ENCODE results near the gene CEACAM19. TPM values are rescaled to one million over a fixed set of nuclear protein-coding genes. Genes with fewer than 3 reads are reported as not detected.
"Not testable (repeated sequence)": the region's sequence is repeated elsewhere in the genome, so short reads cannot be mapped to it uniquely, and the experiment has no call there.

Gene CEACAM19
- total RNA-seq, 1 donor from 2014 or later: 25.8 TPM

GRCh38 chr19:44706506-44707236 is 35.4 kb downstream of the CEACAM19 start:
- no peaks in the 10 kb centered on the region for H3K4me1 Mint-ChIP-seq (ENCODE audit: low read depth)
- no peaks in the 10 kb centered on the region for H3K27me3 Mint-ChIP-seq
- no peaks in the 10 kb centered on the region for H3K36me3 Mint-ChIP-seq (ENCODE audit: insufficient read depth)
- no peak overlapping the region for H3K4me3 Mint-ChIP-seq (ENCODE audit: low read depth)
- no peaks in the 10 kb centered on the region for H3K9me3 Mint-ChIP-seq (ENCODE audit: low read depth)
- no peak overlapping the region for H3K27ac Mint-ChIP-seq
- no peak for TF ChIP-seq CTCF (IDR thresholded peaks at IDR 0.05; ENCODE audit: unreplicated experiment)
- DNase-seq (ENCODE audit: low spot score, unreplicated experiment): no peak

DNA sequence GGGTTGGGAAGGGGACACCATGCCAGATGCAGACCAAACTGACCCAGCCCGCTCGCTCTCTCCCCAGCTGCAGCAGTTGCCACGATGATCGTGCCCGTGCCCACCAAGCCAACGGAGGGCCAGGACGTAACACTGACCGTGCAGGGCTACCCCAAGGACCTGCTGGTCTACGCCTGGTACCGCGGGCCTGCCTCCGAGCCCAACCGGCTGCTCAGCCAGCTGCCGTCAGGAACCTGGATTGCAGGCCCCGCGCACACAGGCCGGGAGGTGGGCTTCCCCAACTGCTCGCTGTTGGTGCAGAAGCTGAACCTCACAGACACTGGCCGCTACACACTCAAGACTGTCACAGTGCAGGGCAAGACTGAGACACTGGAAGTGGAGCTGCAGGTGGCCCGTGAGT is 36.5 kb downstream of the CEACAM19 start:
- no peak for TF ChIP-seq CTCF (IDR thresholded peaks at IDR 0.05; ENCODE audit: unreplicated experiment)
- no peak for DNase-seq (ENCODE audit: low spot score, unreplicated experiment)
- no peak overlapping the region for H3K4me3 Mint-ChIP-seq (ENCODE audit: low read depth)
- no peaks in the 10 kb centered on the region for H3K4me1 Mint-ChIP-seq (ENCODE audit: low read depth)
- H3K27ac Mint-ChIP-seq: no peak overlapping the region
- H3K36me3 Mint-ChIP-seq (ENCODE audit: insufficient read depth): no peaks in the 10 kb centered on the region
- no peaks in the 10 kb centered on the region for H3K27me3 Mint-ChIP-seq
- no peaks in the 10 kb centered on the region for H3K9me3 Mint-ChIP-seq (ENCODE audit: low read depth)

- Mint-ChIP-seq H3K36me3 (ENCODE audit: insufficient read depth) (no peaks in the 10 kb centered on the region), H3K27ac (no peak overlapping the region), H3K27me3 (no peaks in the 10 kb centered on the region), H3K4me1 (ENCODE audit: low read depth) (no peaks in the 10 kb centered on the region), H3K9me3 (ENCODE audit: low read depth) (no peaks in the 10 kb centered on the region), H3K4me3 (ENCODE audit: low read depth) (no peak overlapping the region)
- no peak for TF ChIP-seq CTCF (IDR thresholded peaks at IDR 0.05; ENCODE audit: unreplicated experiment)
- DNase-seq (ENCODE audit: low spot score, unreplicated experiment): no peak
Observed at GRCh38 chr19:44708940-44709339, 37.7 kb downstream of the CEACAM19 start.

DNA sequence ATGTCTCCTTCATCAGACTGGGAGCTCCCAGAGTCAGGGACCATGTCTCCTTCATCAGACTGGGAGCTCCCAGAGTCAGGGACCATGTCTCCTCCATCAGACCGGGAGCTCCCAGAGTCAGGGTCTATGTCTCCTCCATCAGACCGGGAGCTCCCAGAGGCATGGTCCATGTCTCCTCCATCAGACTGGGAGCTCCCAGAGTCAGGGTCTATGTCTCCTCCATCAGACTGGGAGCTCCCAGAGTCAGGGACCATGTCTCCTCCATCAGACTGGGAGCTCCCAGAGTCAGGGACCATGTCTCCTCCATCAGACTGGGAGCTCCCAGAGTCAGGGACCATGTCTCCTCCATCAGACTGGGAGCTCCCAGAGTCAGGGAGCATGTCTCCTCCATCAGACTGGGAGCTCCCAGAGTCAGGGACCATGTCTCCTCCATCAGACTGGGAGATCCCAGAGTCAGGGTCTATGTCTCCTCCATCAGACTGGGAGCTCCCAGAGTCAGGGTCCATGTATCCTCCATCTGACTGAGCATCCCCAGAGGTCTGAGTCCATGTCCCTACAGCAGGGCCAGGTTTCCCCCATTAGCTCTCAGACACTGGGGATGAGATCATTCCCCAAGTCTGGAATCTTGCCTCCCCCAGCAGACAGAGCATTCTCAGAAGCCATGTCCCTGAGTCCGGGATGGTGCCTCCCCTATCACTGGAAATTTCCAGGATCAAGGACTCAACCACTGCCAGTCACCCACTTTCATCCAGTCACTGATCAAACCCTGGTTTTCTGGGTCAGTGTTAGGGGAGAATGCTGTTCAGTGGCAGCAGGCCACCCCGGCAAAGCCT is 38.4 kb downstream of the CEACAM19 start:
- H3K27me3 Mint-ChIP-seq; H3K9me3 Mint-ChIP-seq (ENCODE audit: low read depth); H3K36me3 Mint-ChIP-seq (ENCODE audit: insufficient read depth); DNase-seq (ENCODE audit: low spot score, unreplicated experiment); H3K4me1 Mint-ChIP-seq (ENCODE audit: low read depth); H3K4me3 Mint-ChIP-seq (ENCODE audit: low read depth): not testable (repeated sequence)
- peak overlapping the region; percentile 20 for H3K27ac Mint-ChIP-seq

GRCh38 chr19:44710483-44710882 is 39.2 kb downstream of the CEACAM19 start:
- Mint-ChIP-seq H3K36me3 (ENCODE audit: insufficient read depth) (no peaks in the 10 kb centered on the region), H3K9me3 (ENCODE audit: low read depth) (no peaks in the 10 kb centered on the region), H3K27ac (no peak overlapping the region), H3K4me1 (ENCODE audit: low read depth) (no peaks in the 10 kb centered on the region), H3K4me3 (ENCODE audit: low read depth) (no peak overlapping the region), H3K27me3 (no peaks in the 10 kb centered on the region)
- DNase-seq (ENCODE audit: low spot score, unreplicated experiment): no peak
- TF ChIP-seq CTCF (IDR thresholded peaks at IDR 0.05; ENCODE audit: unreplicated experiment): no peak

All from progenitor cell of endocrine pancreas (in vitro differentiated cells).